H1 (cell line): ENCODE data around the gene HES2.

ENCODE experiments used
- CTCF ChIP-seq, 3 experiments: IDR thresholded peaks; 1 replicate in 2 of 3; 2 replicates in 1 of 3; pipeline versions ENCODE4 v1.5.1 to v1.6.1; 2011; ENCODE audit warnings: low read length in 3 of 3, mild to moderate bottlenecking in 3 of 3, inconsistent platforms in 2 of 3, low read depth in 1 of 3, moderate library complexity in 1 of 3; ENCODE audit not compliant: insufficient read depth in 1 of 3; ENCODE audit errors: control extremely low read depth in 1 of 3
- GABPA ChIP-seq: IDR thresholded peaks from 2 replicates; pipeline ENCODE4 v1.6.1; 2011; ENCODE audit warnings: mild to moderate bottlenecking, low read length, moderate library complexity, borderline replicate concordance; ENCODE audit not compliant: insufficient read depth
- POLR2A ChIP-seq, 2 experiments: IDR thresholded peaks; 1 replicate in 1 of 2; 2 replicates in 1 of 2; pipeline ENCODE4 v1.6.1; 2011; ENCODE audit warnings: low read depth in 2 of 2, low read length in 2 of 2, mild to moderate bottlenecking in 2 of 2; ENCODE audit errors: control extremely low read depth in 1 of 2
- POLR2AphosphoS5 ChIP-seq: IDR thresholded peaks from 2 replicates; pipeline ENCODE4 v1.6.1; 2011; ENCODE audit warnings: low read depth, low read length
- RAD21 ChIP-seq, 2 experiments: IDR thresholded peaks in 1 of 2; conservative IDR thresholded peaks in 1 of 2; 2 replicates each; pipeline ENCODE4 v1.6.1; 2011; ENCODE audit warnings: low read depth in 2 of 2, low read length in 2 of 2, improper control_type of control experiment in 1 of 2, inconsistent platforms in 1 of 2, mild to moderate bottlenecking in 1 of 2, moderate library complexity in 1 of 2

DNA sequence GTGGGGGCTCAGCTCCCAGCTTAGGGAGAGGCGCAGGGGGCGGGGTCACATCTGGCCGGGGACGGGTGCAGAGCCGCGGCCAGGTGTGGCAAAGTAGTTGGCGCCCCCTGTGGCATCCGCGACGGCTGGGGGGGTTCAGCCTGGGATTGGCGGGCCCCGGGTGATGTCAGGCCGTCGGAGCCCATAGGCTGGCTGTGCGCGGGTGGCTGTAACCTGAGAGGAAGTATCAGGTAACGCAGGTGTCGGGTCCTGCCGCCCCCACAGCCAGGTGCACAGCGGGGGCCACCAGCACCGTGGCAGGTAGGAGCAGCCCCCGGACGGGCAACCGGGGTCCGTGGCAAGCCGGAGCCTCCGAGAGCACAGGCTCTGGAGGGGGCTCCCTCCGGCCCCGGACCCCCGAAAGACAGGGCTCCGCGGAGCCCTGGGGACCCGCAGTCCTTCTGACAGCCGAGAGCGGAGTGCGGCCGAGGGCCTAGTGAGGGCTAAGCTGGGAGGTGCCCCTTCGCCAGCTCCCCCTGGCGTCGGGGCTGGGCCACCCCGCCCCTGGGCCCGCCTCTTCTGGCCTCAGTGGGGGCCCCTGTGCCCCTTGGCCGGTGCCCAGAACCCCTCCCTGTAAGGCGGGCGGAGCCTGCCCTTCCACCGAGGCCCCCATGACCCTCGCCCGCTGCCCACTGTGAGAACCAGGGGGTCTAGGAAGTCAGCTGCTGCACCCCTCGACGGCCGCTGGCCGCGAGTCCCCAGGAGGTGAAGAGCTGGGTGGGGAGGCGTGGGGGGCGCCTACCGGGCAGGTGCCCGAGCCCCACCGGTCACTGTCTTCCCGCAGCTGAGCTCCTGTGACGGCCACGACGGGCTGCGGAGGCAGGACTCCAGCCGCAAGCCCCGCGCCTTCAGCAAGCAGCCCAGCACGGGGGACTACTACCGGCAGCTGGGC, 28.4 kb upstream of the HES2 start:
- TF ChIP-seq RAD21 (IDR thresholded peaks at IDR 0.05 in 1 of 2, conservative IDR thresholded peaks at IDR 0.05 in 1 of 2; ENCODE audit: low read depth in 2 of 2, low read length in 2 of 2): no peak
- peak in 2 of 3 experiments; percentile 22 to 24; a peak in 2 of 4 replicates for TF ChIP-seq CTCF (IDR thresholded peaks at IDR 0.05; ENCODE audit: control extremely low read depth in 1 of 3, insufficient read depth in 1 of 3, low read depth in 1 of 3, low read length in 3 of 3)
- TF ChIP-seq POLR2AphosphoS5: no peak
- TF ChIP-seq POLR2A (IDR thresholded peaks at IDR 0.05; ENCODE audit: control extremely low read depth in 1 of 2, low read depth in 2 of 2, low read length in 2 of 2): no peak
- no peak for TF ChIP-seq GABPA
